Testis (tissue), 2 donors: ENCODE measurements around the gene NKIRAS1.

ENCODE experiments used
- POLR2A ChIP-seq: fragments of 450-650 bp; IDR thresholded peaks from one replicate; pipeline ENCODE4 v1.6.1; 2017; ENCODE audit warnings: antibody characterized with exemption, mild to moderate bottlenecking, moderate library complexity
- TF ChIP-seq, protein P1 (sequence below), 3 experiments: fragments of 450-650 bp in 2 of 3; fragments of 200-600 bp in 1 of 3; sonication (generic) in 1 of 3; IDR thresholded peaks; one replicate each; pipeline ENCODE4 v1.5.1; 2016 to 2019; ENCODE audit warnings: antibody characterized with exemption in 3 of 3, mild to moderate bottlenecking in 2 of 3, moderate library complexity in 1 of 3

GRCh38 chr3:23934253-23934652 lies 17.5 kb upstream of the NKIRAS1 start:
- TF ChIP-seq, protein P1, sequence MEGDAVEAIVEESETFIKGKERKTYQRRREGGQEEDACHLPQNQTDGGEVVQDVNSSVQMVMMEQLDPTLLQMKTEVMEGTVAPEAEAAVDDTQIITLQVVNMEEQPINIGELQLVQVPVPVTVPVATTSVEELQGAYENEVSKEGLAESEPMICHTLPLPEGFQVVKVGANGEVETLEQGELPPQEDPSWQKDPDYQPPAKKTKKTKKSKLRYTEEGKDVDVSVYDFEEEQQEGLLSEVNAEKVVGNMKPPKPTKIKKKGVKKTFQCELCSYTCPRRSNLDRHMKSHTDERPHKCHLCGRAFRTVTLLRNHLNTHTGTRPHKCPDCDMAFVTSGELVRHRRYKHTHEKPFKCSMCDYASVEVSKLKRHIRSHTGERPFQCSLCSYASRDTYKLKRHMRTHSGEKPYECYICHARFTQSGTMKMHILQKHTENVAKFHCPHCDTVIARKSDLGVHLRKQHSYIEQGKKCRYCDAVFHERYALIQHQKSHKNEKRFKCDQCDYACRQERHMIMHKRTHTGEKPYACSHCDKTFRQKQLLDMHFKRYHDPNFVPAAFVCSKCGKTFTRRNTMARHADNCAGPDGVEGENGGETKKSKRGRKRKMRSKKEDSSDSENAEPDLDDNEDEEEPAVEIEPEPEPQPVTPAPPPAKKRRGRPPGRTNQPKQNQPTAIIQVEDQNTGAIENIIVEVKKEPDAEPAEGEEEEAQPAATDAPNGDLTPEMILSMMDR (IDR thresholded peaks at IDR 0.05): no peak
- no peak for TF ChIP-seq POLR2A
